OCI-M2 (cell line): ENCODE results near the gene CLK3.
"Not testable (repeated sequence)": the region's sequence is repeated elsewhere in the genome, so short reads cannot be mapped to it uniquely, and the experiment has no call there.

ENCODE experiments used
- DNase-seq: peaks from one replicate; lab custom pipeline; 2025; ENCODE audit not compliant: unreplicated experiment; lab: John Stamatoyannopoulos, UW

Gene CLK3

GRCh38 chr15:74620636-74621545, 5.3 kb downstream of the CLK3 start:
- no peak for DNase-seq

GRCh38 chr15:74621546-74621920, 5.9 kb downstream of the CLK3 start:
- DNase-seq: no peak

DNA sequence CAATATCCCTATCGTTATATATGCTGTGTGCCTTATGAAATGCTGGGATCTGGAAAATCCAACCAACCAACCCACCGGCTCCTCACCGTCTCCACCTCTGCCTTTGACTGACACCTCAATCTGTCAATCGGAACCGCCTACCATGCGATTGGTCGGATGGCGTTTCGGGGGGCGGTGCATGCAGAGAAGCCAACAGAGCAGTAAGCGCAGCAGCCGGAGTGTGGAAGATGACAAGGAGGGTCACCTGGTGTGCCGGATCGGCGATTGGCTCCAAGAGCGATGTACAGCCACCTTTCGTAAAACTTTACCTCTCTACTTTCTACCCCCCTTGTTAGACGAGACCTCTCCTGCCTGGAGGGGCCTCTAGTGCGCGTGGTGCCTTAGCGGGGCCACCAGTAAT, 6.3 kb downstream of the CLK3 start:
- DNase-seq: no peak

DNA sequence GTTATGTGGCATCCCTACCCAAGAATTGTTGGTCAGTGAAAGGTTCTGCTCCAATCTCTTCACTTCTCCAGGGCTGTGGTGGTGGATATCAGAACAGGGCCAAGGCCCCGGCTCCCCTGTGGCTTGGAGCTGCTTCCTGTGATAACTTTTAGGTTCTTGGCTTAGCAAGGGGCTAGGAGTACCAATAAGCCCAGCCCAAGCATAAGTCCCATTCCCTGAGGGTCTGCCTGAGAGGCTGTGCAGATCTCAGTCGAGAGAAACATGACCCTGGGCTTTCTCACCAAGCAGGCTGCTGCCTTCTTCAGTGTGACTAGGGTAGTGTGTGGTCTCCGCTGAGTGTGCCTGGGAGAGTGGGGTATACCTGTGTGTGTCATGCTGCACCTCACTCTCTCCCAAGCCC, 7.1 kb downstream of the CLK3 start:
- DNase-seq: no peak

DNA sequence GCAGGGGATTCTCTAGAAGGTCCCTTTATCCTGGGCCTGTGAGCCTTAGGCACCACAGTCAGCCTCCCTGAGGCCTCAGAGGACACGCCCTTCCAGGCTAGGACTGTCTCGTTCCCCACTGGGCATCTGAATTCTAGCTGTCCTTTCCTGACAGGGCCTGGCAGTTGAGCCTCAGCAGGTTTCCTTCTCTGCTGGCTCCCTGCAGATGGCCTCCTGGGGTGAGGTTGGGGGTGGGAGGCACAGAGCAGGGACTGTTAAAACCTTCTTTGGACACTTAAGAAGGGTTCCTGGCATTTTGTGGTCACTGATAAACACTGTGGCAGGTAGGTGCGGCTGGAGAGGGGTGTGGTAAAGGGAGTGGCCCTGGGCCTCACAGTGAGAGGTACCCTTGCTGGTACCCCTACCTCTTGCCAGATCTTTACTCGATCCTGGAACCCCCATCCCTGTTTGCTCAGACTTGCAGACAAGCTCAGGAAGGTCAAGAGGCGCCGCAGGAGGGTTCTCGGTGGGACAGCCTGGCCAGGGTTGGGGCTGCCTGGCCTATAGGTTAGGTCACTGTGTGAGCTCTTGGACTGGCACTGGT, 8.5 kb downstream of the CLK3 start:
- DNase-seq: no peak

DNA sequence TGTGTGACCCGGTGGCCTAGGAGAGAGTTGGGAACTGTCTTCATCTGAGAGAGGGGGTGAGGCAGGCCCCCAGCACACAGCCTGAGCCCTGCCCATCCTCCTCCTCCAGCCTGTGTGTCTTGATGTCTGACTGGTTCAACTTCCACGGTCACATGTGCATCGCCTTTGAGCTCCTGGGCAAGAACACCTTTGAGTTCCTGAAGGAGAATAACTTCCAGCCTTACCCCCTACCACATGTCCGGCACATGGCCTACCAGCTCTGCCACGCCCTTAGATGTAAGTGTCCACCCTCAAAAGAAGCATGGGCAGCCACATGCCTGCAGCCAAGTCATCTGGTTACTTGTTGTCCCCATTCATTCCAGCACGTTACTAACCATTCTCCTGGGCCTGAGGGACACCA, 10.1 kb downstream of the CLK3 start:
- DNase-seq: no peak

DNA sequence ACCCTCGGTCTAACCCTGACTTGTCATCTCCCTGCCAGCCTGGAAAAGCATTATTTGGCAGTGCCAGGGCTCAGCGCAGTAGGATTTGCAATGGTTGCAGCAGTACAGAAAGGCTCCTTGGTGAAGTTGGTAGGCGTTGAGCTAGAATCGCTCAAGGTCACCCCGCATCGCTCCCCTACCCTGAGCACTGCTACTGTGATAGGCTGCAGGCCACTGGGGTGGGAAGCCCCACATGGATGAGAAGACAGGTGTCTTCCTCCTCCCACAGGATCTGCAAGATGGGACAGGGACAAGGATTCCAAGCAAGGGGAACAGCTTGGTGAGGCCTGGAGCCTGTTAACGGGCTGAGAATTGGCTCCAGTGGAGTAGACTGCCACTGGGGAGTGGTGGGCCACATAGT, 10.7 kb downstream of the CLK3 start:
- DNase-seq: no peak

- DNase-seq: no peak
Observed at GRCh38 chr15:74626752-74627692, 11.4 kb downstream of the CLK3 start.

GRCh38 chr15:74627766-74628165, 12.1 kb downstream of the CLK3 start:
- DNase-seq: no peak

- no peak for DNase-seq
Observed at GRCh38 chr15:74628199-74628598, 12.6 kb downstream of the CLK3 start.

DNA sequence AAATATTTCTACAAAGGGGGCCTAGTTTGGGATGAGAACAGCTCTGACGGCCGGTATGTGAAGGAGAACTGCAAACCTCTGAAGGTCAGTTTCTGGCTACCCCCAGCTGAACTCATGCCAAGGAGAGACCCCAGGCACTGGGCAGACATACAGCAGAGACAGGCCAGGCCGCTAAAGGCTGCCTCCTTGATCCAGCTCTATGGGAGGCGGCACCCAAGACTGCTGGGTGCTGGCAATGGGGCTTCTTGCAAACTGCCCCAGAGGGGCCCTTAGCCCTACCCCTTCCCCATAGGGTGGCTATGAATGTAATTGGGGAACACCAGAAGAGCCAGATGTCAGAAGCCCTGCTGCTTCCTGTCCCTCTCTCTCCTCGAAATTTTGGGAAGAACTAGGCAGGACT, 13.3 kb downstream of the CLK3 start:
- DNase-seq: no peak

- DNase-seq: not testable (repeated sequence)
Observed at GRCh38 chr15:74629696-74630095, 14.1 kb downstream of the CLK3 start.

- no peak for DNase-seq
Observed at GRCh38 chr15:74630284-74631086, 14.8 kb downstream of the CLK3 start.

DNA sequence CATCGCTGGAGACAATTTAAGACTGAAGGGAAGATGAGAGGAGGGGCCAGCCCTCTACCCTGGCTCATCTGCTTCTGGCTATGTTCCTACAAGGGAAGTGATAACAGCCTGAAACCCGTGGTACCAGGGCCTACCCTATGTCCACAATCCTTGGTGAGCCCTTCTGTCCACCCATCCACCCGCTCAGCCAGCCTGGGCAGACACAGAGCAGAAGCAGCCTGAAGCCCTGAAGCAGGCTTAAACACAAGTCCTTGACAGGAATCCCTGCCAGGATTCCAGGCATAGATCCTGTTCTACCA, 15.4 kb downstream of the CLK3 start:
- DNase-seq: no peak

DNA sequence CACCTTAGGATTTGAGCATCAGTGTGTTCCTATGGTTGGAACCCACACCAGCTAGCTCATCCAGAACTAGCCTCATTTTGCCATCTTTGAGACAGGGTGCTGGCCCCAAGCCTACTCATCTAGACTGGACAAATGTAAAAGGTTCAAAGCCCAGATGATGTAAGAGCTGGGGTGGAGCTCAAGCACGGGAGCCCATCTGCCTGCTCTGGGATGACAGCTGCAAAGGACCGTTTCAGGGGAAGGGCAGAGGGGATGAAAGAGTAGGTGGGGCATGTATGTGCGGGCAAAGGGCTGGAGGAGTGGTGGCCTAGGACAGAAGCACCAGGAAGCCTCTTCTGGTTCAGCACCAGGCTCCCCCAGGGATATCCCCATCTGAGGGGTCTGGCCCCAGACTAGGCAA, 15.8 kb downstream of the CLK3 start:
- no peak for DNase-seq

- no peak for DNase-seq
Observed at GRCh38 chr15:74631935-74632560, 16.4 kb downstream of the CLK3 start.

DNA sequence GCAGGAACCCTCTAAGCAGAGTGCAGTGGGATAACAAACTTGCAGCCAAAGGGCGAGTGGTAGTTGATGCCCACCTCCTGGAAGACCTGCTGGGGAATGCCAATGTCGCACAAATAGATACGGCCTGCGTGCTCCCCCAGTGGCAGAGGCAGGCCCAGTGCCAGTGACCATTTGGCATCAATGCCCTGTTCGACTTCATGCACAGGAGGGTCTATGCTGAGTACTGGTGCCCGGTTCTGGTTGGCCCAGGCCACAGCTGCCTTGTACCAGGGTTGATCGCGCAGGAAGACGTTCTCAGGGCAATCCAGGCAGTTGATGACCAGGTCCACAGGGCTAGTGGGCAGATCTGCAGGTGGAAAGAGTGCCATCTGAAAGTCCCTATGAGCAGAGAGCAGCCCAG, 17.0 kb downstream of the CLK3 start:
- DNase-seq: no peak

DNA sequence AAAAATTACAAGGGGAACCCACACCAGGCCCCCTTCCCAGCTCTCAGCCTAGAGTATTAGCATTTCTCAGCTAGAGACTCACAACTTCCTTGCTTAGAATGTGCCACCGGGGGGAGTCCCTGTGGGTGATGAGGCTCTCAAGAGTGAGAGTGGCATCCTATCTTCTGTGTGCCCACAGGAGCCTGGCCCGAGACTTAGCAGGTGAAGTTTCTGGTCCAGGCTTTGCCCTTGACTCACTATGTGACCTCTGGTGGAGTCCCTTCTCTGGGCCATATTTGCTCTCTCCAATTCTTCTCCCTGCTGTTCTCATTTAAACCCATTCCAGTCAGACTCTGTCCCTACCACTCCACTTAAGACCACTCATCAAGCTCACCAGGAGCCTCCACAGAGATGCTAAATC, 18.1 kb downstream of the CLK3 start:
- DNase-seq: no peak

GRCh38 chr15:74635228-74635627, 19.6 kb downstream of the CLK3 start:
- no peak for DNase-seq

DNA sequence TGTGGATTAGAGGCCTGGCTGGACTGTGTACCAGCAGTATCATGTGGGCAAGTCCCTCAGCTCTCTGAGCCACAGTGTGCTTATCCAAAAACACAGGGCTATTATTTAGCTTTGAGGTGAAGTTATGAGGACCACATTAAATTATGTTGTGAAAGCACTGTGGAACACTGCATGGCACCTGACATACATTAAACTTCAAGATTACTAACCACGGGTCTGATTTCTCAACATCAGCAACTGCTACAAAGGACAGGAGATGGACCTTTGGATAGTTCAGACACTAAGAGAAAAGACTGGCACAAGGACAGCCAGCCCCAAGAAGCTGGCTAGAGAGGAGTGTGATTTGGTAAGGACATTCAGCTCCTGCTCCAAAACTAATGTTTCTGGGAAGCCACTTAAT, 21.3 kb downstream of the CLK3 start:
- no peak for DNase-seq

DNA sequence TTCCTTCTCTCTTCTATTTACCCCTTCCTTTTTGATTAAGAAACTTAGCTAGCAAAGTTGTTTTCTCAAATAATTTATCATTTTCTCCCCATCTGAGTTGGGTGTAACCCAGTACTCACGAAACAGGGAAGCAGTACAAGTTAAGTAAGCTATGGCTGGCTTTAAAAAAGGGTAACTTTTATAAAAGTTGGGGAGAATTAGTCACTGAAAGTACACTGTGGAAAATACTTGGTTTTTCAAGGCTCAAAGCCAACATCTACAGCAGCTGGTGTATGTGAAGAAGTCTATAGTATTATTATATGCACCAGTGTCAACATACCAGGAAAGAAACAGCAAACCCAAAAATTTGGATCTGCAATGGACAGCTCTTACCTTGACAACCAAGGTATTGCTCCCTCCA, 25.5 kb downstream of the CLK3 start:
- no peak for DNase-seq
